Stimulated activated CD8-positive, alpha-beta memory T cell treated with anti-CD3 and anti-CD28 coated beads, Interleukin-15, amount 100 ng/mL, for 1 hour (primary cell): Measurements from ENCODE around the gene SRP9.

Source experiments
- DNase-seq: peaks from one replicate; pipeline ENCODE4 v3.0.0-alpha.2; 2020; ENCODE audit warnings: low read depth

Gene SRP9

GRCh38 chr1:225777583-225778336 is at the start of gene SRP9:
Gene SRP9, plus strand, starts transcription at chr1:225777826. Its CDS starts 115 bp downstream, at chr1:225777941.
- DNase-seq = peak; percentile 97

GRCh38 chr1:225731491-225731890 is 46.1 kb upstream of the SRP9 start:
- no peak for DNase-seq

GRCh38 chr1:225733254-225733653 is 44.4 kb upstream of the SRP9 start:
- no peak for DNase-seq

- no peak for DNase-seq
Measured at GRCh38 chr1:225735252-225736149, 42.1 kb upstream of the SRP9 start.

GRCh38 chr1:225736437-225737098 is 41.1 kb upstream of the SRP9 start:
- DNase-seq = no peak

GRCh38 chr1:225737161-225737560 is 40.5 kb upstream of the SRP9 start:
- DNase-seq = no peak

GRCh38 chr1:225737866-225738265 is 39.8 kb upstream of the SRP9 start:
- no peak for DNase-seq

- DNase-seq = no peak
Measured at GRCh38 chr1:225738763-225739162, 38.9 kb upstream of the SRP9 start.

GRCh38 chr1:225739542-225740107 is 38.0 kb upstream of the SRP9 start:
- DNase-seq = no peak

GRCh38 chr1:225744745-225745144 is 32.9 kb upstream of the SRP9 start:
- DNase-seq = no peak

GRCh38 chr1:225745273-225745672 is 32.4 kb upstream of the SRP9 start:
- no peak for DNase-seq

GRCh38 chr1:225746361-225747179 is 31.1 kb upstream of the SRP9 start:
- DNase-seq = no peak

- no peak for DNase-seq
Measured at GRCh38 chr1:225747566-225747965, 30.1 kb upstream of the SRP9 start.

- DNase-seq = no peak
Measured at GRCh38 chr1:225748529-225748928, 29.1 kb upstream of the SRP9 start.

GRCh38 chr1:225749706-225750105 is 27.9 kb upstream of the SRP9 start:
- no peak for DNase-seq

GRCh38 chr1:225750420-225750819 is 27.2 kb upstream of the SRP9 start:
- no peak for DNase-seq

- DNase-seq = no peak
Measured at GRCh38 chr1:225750875-225751824, 26.5 kb upstream of the SRP9 start.

- no peak for DNase-seq
Measured at GRCh38 chr1:225752245-225752644, 25.4 kb upstream of the SRP9 start.

- no peak for DNase-seq
Measured at GRCh38 chr1:225754940-225755641, 22.5 kb upstream of the SRP9 start.
